HepG2 (cell line): ENCODE data around the gene PTPA. TPM values are rescaled to one million over a fixed set of nuclear protein-coding genes. Genes with fewer than 3 reads are reported as not detected.

Experiments
- CEBPG ChIP-seq: IDR thresholded peaks from 2 replicates; pipeline ENCODE4 v1.6.1; 2016
- FIP1L1 ChIP-seq: fragments of 200-400 bp; formaldehyde crosslinking; IDR thresholded peaks from 2 replicates; pipeline ENCODE4 v1.6.1; 2018; ENCODE audit warnings: low read depth, mild to moderate bottlenecking, low read length, moderate library complexity, borderline replicate concordance; ENCODE audit not compliant: insufficient read depth
- GMEB1 ChIP-seq: sonication (generic); formaldehyde crosslinking; IDR thresholded peaks from 2 replicates; pipeline ENCODE4 v1.5.1; 2020; ENCODE audit warnings: missing genetic modification reagents, mild to moderate bottlenecking, borderline replicate concordance
- GPN1 ChIP-seq: sonication (generic); formaldehyde crosslinking; IDR thresholded peaks from 2 replicates; pipeline ENCODE4 v1.5.1; 2020; ENCODE audit warnings: missing genetic modification reagents, borderline replicate concordance
- HMG20B ChIP-seq: conservative IDR thresholded peaks from 2 replicates; pipeline ENCODE4 v1.6.1; 2016; ENCODE audit warnings: missing genetic modification reagents, missing compliant biosample characterization
- LBX2 ChIP-seq: sonication (generic); formaldehyde crosslinking; IDR thresholded peaks from 2 replicates; pipeline ENCODE4 v1.5.0; 2020; ENCODE audit warnings: missing genetic modification reagents, mild to moderate bottlenecking, borderline replicate concordance
- MAZ ChIP-seq, 2 experiments: sonication (generic) in 1 of 2; formaldehyde crosslinking in 1 of 2; IDR thresholded peaks; 2 replicates each; pipeline versions ENCODE4 v1.5.0 to v1.6.1; 2012 to 2020; ENCODE audit warnings: low read depth in 2 of 2, mild to moderate bottlenecking in 2 of 2, borderline replicate concordance in 1 of 2, improper control_type of control experiment in 1 of 2, low read length in 1 of 2, missing genetic modification reagents in 1 of 2, moderate library complexity in 1 of 2
- MIXL1 ChIP-seq: IDR thresholded peaks from 2 replicates; pipeline ENCODE4 v1.6.1; 2016
- MXD4 ChIP-seq: IDR thresholded peaks from 2 replicates; pipeline ENCODE4 v1.6.1; 2016; ENCODE audit warnings: mild to moderate bottlenecking, missing biosample characterization, missing genetic modification reagents
- PRMT3 ChIP-seq: sonication (generic); formaldehyde crosslinking; IDR thresholded peaks from 2 replicates; pipeline ENCODE4 v1.8.1; 2022; ENCODE audit warnings: low read depth, mild to moderate bottlenecking, moderate library complexity, missing genetic modification reagents, borderline replicate concordance
- RAD21 ChIP-seq: fragments of 450-650 bp; formaldehyde crosslinking; IDR thresholded peaks from 2 replicates; pipeline ENCODE4 v1.5.0; 2020; ENCODE audit warnings: mild to moderate bottlenecking
- RCOR2 ChIP-seq: IDR thresholded peaks from 2 replicates; pipeline ENCODE4 v1.6.1; 2016; ENCODE audit warnings: missing biosample characterization, missing genetic modification reagents
- RORA ChIP-seq: sonication (generic); formaldehyde crosslinking; IDR thresholded peaks from 2 replicates; pipeline ENCODE4 v1.5.0; 2020; ENCODE audit warnings: mild to moderate bottlenecking, missing genetic modification reagents, moderate library complexity
- ZBTB7A ChIP-seq: sonication (generic); formaldehyde crosslinking; IDR thresholded peaks from 2 replicates; pipeline ENCODE4 v1.8.0; 2022; ENCODE audit warnings: mild to moderate bottlenecking, missing genetic modification reagents
- ZNF263 ChIP-seq: sonication (generic); formaldehyde crosslinking; IDR thresholded peaks from 2 replicates; pipeline ENCODE4 v1.4.0; 2020; ENCODE audit warnings: missing genetic modification reagents
- ZNF597 ChIP-seq: sonication (generic); formaldehyde crosslinking; IDR thresholded peaks from 2 replicates; pipeline ENCODE4 v1.5.0; 2020; ENCODE audit warnings: missing genetic modification reagents
- ZNF713 ChIP-seq: sonication (generic); formaldehyde crosslinking; IDR thresholded peaks from 2 replicates; pipeline ENCODE4 v1.4.0; 2020; ENCODE audit warnings: mild to moderate bottlenecking, missing genetic modification reagents
- ZNF781 ChIP-seq: sonication (generic); formaldehyde crosslinking; IDR thresholded peaks from 2 replicates; pipeline ENCODE4 v1.5.1; 2020; ENCODE audit warnings: borderline replicate concordance, mild to moderate bottlenecking, missing genetic modification reagents; ENCODE audit errors: not compliant biosample characterization
- ZNF879 ChIP-seq: sonication (generic); formaldehyde crosslinking; IDR thresholded peaks from 2 replicates; pipeline ENCODE4 v1.8.1; 2023; ENCODE audit warnings: missing genetic modification reagents
- polyA plus RNA-seq, 8 experiments: library from polyadenylated mRNA; depleted of rRNA in 3 of 8; stranded (reverse) in 7 of 8; unstranded in 1 of 8; fragments of >200 nt; fragmentation: Illumina TruSeq in 4 of 8; extraction: Trizol in 4 of 8; gene quantifications; 2 replicates each; pipeline versions ENCODE4 v1.2.1 to v1.2.3, GENCODE V29; 2011 to 2016; ENCODE audit warnings: low read depth in 4 of 8, missing spikeins in 1 of 8, mixed read lengths in 1 of 8; ENCODE audit not compliant: insufficient read depth in 1 of 8
- total RNA-seq, 5 experiments: library from RNA; depleted of rRNA; stranded (reverse); fragments of >200 nt; fragmentation: Illumina TruSeq; extraction: Trizol; gene quantifications; 2 replicates each; pipeline ENCODE4 v1.2.3, GENCODE V29; 2016; ENCODE audit warnings: low read depth in 1 of 5
- TF ChIP-seq, protein P1 (sequence below): sonication (generic); formaldehyde crosslinking; IDR thresholded peaks from 2 replicates; pipeline ENCODE4 v1.5.0; 2020; ENCODE audit warnings: missing genetic modification reagents
- TF ChIP-seq, protein P2 (sequence below): IDR thresholded peaks from 2 replicates; pipeline ENCODE4 v1.6.1; 2016; ENCODE audit warnings: mild to moderate bottlenecking, missing biosample characterization, missing genetic modification reagents
- TF ChIP-seq, protein P3 (sequence below): sonication (generic); formaldehyde crosslinking; IDR thresholded peaks from 2 replicates; pipeline ENCODE4 v1.9.0; 2021; ENCODE audit warnings: missing genetic modification reagents, borderline replicate concordance

The PTPA gene
- total and polyA plus RNA-seq, 2 of the 13 experiments (the other 11 are each of a cell fraction or from before 2014, with no cell fraction given), result 79.3 to 105 TPM

DNA sequence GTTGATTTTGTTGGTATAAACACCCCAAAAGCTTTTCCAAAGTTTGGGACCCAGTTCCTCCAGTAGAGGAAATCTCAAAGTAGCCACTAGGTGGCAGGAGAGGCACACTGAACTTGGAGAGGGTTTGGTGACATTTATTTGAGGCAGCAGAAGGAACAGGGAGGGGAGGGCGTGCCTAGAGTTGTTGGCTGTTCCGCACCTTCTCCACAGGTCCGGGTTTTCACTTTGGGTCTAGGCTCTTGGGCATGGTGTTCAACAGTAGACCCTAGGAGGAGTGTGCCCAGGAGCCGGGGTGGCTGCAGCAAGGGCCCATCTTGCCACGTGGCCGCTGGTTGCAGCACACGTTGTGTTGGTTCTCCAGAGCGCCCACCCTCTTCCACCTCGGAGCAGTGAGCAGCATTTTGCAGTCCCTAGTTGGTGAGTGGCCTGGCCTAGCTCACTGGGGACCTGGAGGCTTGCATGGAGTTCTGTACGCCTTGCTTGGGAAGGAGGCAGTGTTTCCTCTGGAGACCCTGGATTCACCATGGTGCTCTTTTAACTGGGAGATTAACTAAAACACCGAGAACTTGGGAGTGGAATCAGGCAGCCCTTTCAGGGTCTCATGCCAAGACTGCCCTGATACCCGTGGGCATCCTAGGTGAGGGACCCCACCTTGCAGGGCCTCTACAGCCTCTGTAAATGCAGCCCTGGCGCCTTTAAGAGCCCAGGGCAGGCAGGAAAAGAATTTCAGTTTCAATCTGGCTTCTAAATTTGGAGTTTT, 28.2 kb downstream of the PTPA start (continued):
- TF ChIP-seq GMEB1 (CRISPR knock-in tag) (no peak), ZNF879 (no peak), ZNF597 (no peak), LBX2 (CRISPR knock-in tag) (peak; percentile 55), MXD4 (CRISPR knock-in tag) (peak; percentile 78), ZBTB7A (CRISPR knock-in tag) (no peak), MIXL1 (CRISPR knock-in tag) (no peak), ZNF263 (CRISPR knock-in tag) (0 out of 2 replicates have a peak, but pooled peaks have one; percentile 13), MAZ (IDR thresholded peaks at IDR 0.05; ENCODE audit: borderline replicate concordance, low read depth, low read length) (no peak), MAZ (CRISPR knock-in tag; IDR thresholded peaks at IDR 0.05; ENCODE audit: low read depth) (peak; percentile 21; the same call in 1 of the 2 replicates), FIP1L1 (no peak), RORA (CRISPR knock-in tag) (no peak), ZNF781 (CRISPR knock-in tag) (no peak), CEBPG (CRISPR knock-in tag) (no peak), RAD21 (CRISPR knock-in tag) (peak; percentile 83), RCOR2 (CRISPR knock-in tag) (no peak), PRMT3 (CRISPR knock-in tag) (no peak), HMG20B (CRISPR knock-in tag) (no peak), ZNF713 (CRISPR knock-in tag) (no peak), GPN1 (no peak)
- TF ChIP-seq, protein P1, sequence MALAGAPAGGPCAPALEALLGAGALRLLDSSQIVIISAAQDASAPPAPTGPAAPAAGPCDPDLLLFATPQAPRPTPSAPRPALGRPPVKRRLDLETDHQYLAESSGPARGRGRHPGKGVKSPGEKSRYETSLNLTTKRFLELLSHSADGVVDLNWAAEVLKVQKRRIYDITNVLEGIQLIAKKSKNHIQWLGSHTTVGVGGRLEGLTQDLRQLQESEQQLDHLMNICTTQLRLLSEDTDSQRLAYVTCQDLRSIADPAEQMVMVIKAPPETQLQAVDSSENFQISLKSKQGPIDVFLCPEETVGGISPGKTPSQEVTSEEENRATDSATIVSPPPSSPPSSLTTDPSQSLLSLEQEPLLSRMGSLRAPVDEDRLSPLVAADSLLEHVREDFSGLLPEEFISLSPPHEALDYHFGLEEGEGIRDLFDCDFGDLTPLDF (CRISPR knock-in tag), result no peak
- TF ChIP-seq, protein P2, sequence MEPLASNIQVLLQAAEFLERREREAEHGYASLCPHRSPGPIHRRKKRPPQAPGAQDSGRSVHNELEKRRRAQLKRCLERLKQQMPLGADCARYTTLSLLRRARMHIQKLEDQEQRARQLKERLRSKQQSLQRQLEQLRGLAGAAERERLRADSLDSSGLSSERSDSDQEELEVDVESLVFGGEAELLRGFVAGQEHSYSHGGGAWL (CRISPR knock-in tag), result peak; percentile 76; the same call in 1 of the 2 replicates
- TF ChIP-seq, protein P3, sequence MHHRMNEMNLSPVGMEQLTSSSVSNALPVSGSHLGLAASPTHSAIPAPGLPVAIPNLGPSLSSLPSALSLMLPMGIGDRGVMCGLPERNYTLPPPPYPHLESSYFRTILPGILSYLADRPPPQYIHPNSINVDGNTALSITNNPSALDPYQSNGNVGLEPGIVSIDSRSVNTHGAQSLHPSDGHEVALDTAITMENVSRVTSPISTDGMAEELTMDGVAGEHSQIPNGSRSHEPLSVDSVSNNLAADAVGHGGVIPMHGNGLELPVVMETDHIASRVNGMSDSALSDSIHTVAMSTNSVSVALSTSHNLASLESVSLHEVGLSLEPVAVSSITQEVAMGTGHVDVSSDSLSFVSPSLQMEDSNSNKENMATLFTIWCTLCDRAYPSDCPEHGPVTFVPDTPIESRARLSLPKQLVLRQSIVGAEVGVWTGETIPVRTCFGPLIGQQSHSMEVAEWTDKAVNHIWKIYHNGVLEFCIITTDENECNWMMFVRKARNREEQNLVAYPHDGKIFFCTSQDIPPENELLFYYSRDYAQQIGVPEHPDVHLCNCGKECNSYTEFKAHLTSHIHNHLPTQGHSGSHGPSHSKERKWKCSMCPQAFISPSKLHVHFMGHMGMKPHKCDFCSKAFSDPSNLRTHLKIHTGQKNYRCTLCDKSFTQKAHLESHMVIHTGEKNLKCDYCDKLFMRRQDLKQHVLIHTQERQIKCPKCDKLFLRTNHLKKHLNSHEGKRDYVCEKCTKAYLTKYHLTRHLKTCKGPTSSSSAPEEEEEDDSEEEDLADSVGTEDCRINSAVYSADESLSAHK (CRISPR knock-in tag), result no peak
